Prostate gland (tissue), 2 donors: ENCODE results near the gene PERP.
A peak's percentile ranks its signal among the peaks of the same experiment; 100 is the strongest.

Experiments
- POLR2A ChIP-seq: fragments of 450-650 bp; IDR thresholded peaks from one replicate; pipeline ENCODE4 v1.6.1; 2016; ENCODE audit warnings: antibody characterized with exemption, mild to moderate bottlenecking
- POLR2AphosphoS5 ChIP-seq: sonication (generic); formaldehyde crosslinking; IDR thresholded peaks from one replicate; pipeline ENCODE4 v1.6.1; 2017; ENCODE audit warnings: antibody characterized with exemption
- TF ChIP-seq, protein P1 (sequence below), 4 experiments: fragments of 200-600 bp in 2 of 4; fragments of 450-650 bp in 2 of 4; sonication (generic) in 2 of 4; IDR thresholded peaks; 1 replicate in 3 of 4; 2 replicates in 1 of 4; pipeline ENCODE4 v1.5.1; 2016 to 2019; ENCODE audit warnings: antibody characterized with exemption in 4 of 4, mild to moderate bottlenecking in 2 of 4, moderate library complexity in 2 of 4

DNA sequence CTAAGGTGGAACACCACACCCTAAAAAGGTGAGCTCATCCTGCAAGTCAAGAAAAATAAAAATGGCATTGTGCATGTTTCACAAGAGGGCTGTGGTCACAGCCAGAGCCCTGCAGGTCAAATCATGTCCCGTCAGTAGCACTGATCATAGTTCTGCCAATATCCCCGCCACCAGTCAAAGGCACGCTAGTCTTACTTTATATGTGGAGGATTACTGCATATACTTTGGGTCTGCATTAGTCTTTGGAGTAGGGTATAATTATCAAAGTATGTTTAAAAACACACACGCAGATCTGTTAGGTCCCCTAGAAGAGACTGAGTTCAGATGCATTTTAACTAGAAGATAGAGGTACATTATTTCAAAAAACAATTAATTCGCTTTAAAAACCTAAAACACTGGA, 1.8 kb downstream of the PERP start:
- TF ChIP-seq, protein P1, sequence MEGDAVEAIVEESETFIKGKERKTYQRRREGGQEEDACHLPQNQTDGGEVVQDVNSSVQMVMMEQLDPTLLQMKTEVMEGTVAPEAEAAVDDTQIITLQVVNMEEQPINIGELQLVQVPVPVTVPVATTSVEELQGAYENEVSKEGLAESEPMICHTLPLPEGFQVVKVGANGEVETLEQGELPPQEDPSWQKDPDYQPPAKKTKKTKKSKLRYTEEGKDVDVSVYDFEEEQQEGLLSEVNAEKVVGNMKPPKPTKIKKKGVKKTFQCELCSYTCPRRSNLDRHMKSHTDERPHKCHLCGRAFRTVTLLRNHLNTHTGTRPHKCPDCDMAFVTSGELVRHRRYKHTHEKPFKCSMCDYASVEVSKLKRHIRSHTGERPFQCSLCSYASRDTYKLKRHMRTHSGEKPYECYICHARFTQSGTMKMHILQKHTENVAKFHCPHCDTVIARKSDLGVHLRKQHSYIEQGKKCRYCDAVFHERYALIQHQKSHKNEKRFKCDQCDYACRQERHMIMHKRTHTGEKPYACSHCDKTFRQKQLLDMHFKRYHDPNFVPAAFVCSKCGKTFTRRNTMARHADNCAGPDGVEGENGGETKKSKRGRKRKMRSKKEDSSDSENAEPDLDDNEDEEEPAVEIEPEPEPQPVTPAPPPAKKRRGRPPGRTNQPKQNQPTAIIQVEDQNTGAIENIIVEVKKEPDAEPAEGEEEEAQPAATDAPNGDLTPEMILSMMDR (IDR thresholded peaks at IDR 0.05), result peak in 1 of 4 experiments; percentile 23
- peak; percentile 68 for TF ChIP-seq POLR2A
- peak; percentile 45 for TF ChIP-seq POLR2AphosphoS5
